Measurements from ENCODE around the gene GARNL3. TPM values are rescaled to one million over a fixed set of nuclear protein-coding genes. Genes with fewer than 3 reads are reported as not detected.

The GARNL3 gene
- total RNA-seq, 4 donors from 2014 or later, result 28.4 to 59.7 (median 39.1) TPM

- Histone ChIP-seq H3K4me1 (no peaks in the 10 kb centered on the region), H3K4me3 (no peak overlapping the region), H3K36me3 (peaks cover 0 to 14% (median 0%) of the 10 kb centered on the region in 3 donors), H3K27ac (no peak overlapping the region), H3K9me3 (no peaks in the 10 kb centered on the region), H3K27me3 (no peaks in the 10 kb centered on the region)
- TF ChIP-seq CTCF (IDR thresholded peaks at IDR 0.05), result no peak
- no peak for TF ChIP-seq EP300 (IDR thresholded peaks at IDR 0.05)
- no peak for TF ChIP-seq POLR2A (IDR thresholded peaks at IDR 0.05)
- 88% methylated on average over 5 of the region's 5 CpGs for WGBS, 2 donors
- DNase-seq (ENCODE audit: low spot score in 2 of 2), result no peak
Observed at GRCh38 chr9:127256324-127256723, 8.2 kb upstream of the GARNL3 start.

DNA sequence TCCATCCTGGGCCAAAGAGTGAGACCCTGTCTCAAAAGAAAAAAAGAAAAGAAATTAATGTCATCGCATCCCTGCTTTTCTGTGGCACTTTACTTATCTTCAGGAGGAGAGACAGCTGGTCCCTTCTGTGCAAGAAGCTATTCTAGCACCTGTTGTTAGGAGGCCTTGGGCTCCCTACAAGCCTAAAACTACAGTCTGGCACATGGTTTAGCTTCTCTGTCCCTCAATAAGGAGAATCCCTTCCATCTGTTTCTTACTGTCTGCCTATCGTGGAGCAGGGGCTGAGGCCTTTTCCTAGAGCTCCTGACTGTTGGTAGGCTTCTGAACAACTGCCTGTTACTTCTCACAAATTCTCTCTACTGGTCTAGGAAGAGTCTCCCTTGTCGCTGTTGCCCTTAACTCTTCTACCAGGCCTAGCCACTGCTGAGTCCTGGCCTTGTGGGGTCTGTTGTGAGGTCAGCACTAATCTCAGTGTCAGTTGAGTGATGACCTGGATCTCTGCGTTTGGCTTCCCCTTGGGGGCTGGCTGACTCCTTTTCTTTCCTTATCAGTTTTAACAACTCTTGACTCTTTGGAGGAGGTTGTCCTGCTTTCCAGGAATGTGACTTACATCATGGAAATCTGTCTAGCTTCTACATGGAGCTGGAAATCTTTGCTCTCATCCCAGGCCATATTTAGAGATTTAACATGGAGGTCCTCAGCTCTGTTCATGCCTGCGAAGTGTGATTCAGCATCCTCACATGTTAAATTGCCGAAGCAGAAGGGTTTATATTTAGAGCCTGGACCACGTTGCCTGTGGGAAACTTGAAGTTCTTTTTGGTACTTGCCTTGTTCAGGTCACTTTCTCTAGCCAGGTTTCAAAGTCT, 5.7 kb upstream of the GARNL3 start:
- no peak for TF ChIP-seq CTCF (IDR thresholded peaks at IDR 0.05)
- TF ChIP-seq EP300 (IDR thresholded peaks at IDR 0.05), result no peak
- no peak for TF ChIP-seq POLR2A (IDR thresholded peaks at IDR 0.05)
- Histone ChIP-seq H3K4me1 (peaks cover 0 to 16% (median 4%) of the 10 kb centered on the region in 4 donors), H3K4me3 (no peak overlapping the region), H3K27ac (peak overlapping the region in 1 of 4 donors; percentile 24), H3K9me3 (no peaks in the 10 kb centered on the region), H3K27me3 (no peaks in the 10 kb centered on the region), H3K36me3 (peaks cover 0 to 14% (median 0%) of the 10 kb centered on the region in 3 donors)
- WGBS, 2 donors, result 75 to 81% methylated on average over 7 of the region's 7 CpGs
- DNase-seq (ENCODE audit: low spot score in 2 of 2), result no peak

DNA sequence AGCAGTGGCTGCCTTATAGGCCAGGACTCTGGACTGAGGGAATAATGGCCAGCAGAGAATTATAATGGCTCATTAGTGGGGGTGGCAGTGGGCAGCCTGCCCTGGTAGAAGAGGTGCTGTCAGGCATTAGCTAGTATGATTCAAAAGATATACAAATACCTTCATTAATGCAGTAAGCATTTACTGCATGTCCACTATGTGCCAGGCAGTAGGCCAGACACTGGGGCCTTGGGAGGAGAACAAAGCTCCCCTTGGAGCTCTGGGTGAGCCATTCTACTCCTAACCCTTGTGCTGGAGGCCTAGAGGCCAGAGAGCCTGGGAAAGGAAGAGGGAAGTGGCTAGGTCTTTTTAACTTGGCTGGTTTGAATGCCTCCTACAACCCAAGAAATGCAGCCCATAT, 2.0 kb upstream of the GARNL3 start:
- Histone ChIP-seq H3K27ac (peak overlapping the region in 1 of 4 donors; percentile 11), H3K9me3 (no peaks in the 10 kb centered on the region), H3K36me3 (no peaks in the 10 kb centered on the region), H3K4me1 (peaks cover 0 to 29% (median 5%) of the 10 kb centered on the region in 4 donors), H3K4me3 (no peak overlapping the region), H3K27me3 (no peaks in the 10 kb centered on the region)
- TF ChIP-seq EP300 (IDR thresholded peaks at IDR 0.05), result no peak
- no peak for TF ChIP-seq POLR2A (IDR thresholded peaks at IDR 0.05)
- TF ChIP-seq CTCF (IDR thresholded peaks at IDR 0.05), result no peak
- no peak for DNase-seq (ENCODE audit: low spot score in 2 of 2)

DNA sequence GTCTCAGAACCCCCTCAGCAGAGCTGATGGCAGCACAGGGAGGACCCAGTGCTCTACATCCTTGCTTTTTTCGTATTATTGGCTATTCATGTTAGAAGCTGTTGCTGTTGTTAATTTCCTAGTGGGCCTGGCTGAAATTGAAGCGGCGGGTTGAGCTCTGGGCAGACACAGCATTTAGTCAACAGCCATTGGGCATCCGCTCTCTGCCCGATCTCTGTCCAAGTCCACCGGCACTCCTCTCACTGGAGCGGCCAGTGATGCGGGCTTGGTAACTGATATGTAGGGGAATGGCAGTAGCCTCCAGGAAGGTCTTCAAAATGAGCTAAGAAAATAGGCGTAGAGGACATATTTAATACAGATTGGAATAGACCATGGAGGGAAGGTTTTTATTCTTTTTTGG, 1.3 kb upstream of the GARNL3 start:
- Histone ChIP-seq H3K4me3 (no peak overlapping the region), H3K9me3 (no peaks in the 10 kb centered on the region), H3K27ac (peak overlapping the region in 1 of 4 donors; percentile 11), H3K27me3 (no peaks in the 10 kb centered on the region), H3K4me1 (peaks cover 0 to 29% (median 5%) of the 10 kb centered on the region in 4 donors), H3K36me3 (no peaks in the 10 kb centered on the region)
- TF ChIP-seq POLR2A (IDR thresholded peaks at IDR 0.05), result no peak
- TF ChIP-seq CTCF (IDR thresholded peaks at IDR 0.05), result no peak
- TF ChIP-seq EP300 (IDR thresholded peaks at IDR 0.05), result no peak
- 93 to 94% methylated on average over 9 of the region's 9 CpGs for WGBS, 2 donors
- no peak for DNase-seq (ENCODE audit: low spot score in 2 of 2)

GRCh38 chr9:127263664-127264063, 910 bp upstream of the GARNL3 start:
- TF ChIP-seq EP300 (IDR thresholded peaks at IDR 0.05) (no peak), CTCF (IDR thresholded peaks at IDR 0.05) (no peak), POLR2A (IDR thresholded peaks at IDR 0.05) (no peak)
- Histone ChIP-seq H3K36me3 (no peaks in the 10 kb centered on the region), H3K9me3 (no peaks in the 10 kb centered on the region), H3K4me1 (peaks cover 0 to 29% (median 5%) of the 10 kb centered on the region in 4 donors), H3K27me3 (no peaks in the 10 kb centered on the region), H3K27ac (no peak overlapping the region), H3K4me3 (no peak overlapping the region)
- peak in 1 of 2 donors; percentile 39 for DNase-seq (ENCODE audit: low spot score in 2 of 2)
